ENCODE measurements around the gene PCBP4.

DNA sequence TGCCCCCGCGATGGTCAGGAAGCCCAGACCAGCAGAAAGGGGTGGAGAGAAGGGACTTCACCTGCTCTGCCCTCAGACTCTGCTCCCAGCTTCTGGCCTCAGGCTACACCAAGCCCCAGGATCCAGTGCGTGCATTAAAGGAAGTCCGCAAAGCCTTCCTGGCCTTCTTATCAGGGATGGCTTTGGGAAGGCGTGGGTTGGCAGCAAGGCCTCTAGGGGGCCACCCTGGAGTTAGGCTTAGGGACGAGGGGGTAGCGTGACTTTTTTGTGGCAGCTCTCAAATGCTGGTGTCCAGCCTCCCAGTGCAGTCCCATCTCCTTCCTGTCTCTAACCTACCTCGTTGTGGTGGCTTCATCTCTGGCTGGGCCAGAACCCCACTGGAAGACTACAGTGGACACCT, 47.4 kb upstream of the PCBP4 start:
- TF ChIP-seq, protein P1, sequence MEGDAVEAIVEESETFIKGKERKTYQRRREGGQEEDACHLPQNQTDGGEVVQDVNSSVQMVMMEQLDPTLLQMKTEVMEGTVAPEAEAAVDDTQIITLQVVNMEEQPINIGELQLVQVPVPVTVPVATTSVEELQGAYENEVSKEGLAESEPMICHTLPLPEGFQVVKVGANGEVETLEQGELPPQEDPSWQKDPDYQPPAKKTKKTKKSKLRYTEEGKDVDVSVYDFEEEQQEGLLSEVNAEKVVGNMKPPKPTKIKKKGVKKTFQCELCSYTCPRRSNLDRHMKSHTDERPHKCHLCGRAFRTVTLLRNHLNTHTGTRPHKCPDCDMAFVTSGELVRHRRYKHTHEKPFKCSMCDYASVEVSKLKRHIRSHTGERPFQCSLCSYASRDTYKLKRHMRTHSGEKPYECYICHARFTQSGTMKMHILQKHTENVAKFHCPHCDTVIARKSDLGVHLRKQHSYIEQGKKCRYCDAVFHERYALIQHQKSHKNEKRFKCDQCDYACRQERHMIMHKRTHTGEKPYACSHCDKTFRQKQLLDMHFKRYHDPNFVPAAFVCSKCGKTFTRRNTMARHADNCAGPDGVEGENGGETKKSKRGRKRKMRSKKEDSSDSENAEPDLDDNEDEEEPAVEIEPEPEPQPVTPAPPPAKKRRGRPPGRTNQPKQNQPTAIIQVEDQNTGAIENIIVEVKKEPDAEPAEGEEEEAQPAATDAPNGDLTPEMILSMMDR (IDR thresholded peaks at IDR 0.05): peak in 1 of 7 experiments; percentile 1
- no peak for TF ChIP-seq POLR2A (IDR thresholded peaks at IDR 0.05)

Data from body of pancreas (tissue), 4 donors.